Loucy (cell line): ENCODE measurements around the gene EZH1.

Experiments used
- H2AFZ ChIP-seq: fragments of 200-600 bp; sonication (generic); 2 replicates; pipeline ENCODE4 v1.6.0; 2016; ENCODE audit warnings: antibody characterized with exemption, mild to moderate bottlenecking, low read length, moderate library complexity
- H3F3A ChIP-seq: fragments of 200-600 bp; 2 replicates; pipeline ENCODE4 v1.6.0; 2016; ENCODE audit warnings: antibody characterized with exemption, low read depth, mild to moderate bottlenecking
- H3K27me3 ChIP-seq: fragments of 200-600 bp; sonication (generic); 2 replicates; pipeline ENCODE4 v1.6.1; 2014; ENCODE audit warnings: low read length, mild to moderate bottlenecking; ENCODE audit not compliant: insufficient read depth, poor library complexity, severe bottlenecking
- H3K36me3 ChIP-seq: fragments of 200-600 bp; sonication (generic); 2 replicates; pipeline ENCODE4 v1.6.1; 2016; ENCODE audit warnings: low read length; ENCODE audit not compliant: insufficient read depth
- H3K4me1 ChIP-seq: fragments of 200-600 bp; sonication (generic); 2 replicates; pipeline ENCODE4 v1.5.1; 2014; ENCODE audit warnings: low read length, mild to moderate bottlenecking; ENCODE audit not compliant: insufficient read depth, poor library complexity, severe bottlenecking
- H3K4me2 ChIP-seq: fragments of 200-600 bp; sonication (generic); 2 replicates; pipeline ENCODE4 v1.6.0; 2014; ENCODE audit warnings: antibody characterized with exemption, low read length, low read depth, mild to moderate bottlenecking; ENCODE audit not compliant: poor library complexity, severe bottlenecking
- H3K4me3 ChIP-seq: fragments of 200-600 bp; sonication (generic); 2 replicates; pipeline ENCODE4 v1.5.1; 2014; ENCODE audit warnings: low read length, mild to moderate bottlenecking, mixed read lengths; ENCODE audit not compliant: poor library complexity, severe bottlenecking
- H3K79me2 ChIP-seq: fragments of 200-600 bp; sonication (generic); 2 replicates; pipeline ENCODE4 v1.6.1; 2014; ENCODE audit warnings: low read length; ENCODE audit not compliant: insufficient read depth
- H3K9ac ChIP-seq: fragments of 200-600 bp; sonication (generic); 2 replicates; pipeline ENCODE4 v1.6.0; 2014; ENCODE audit warnings: mild to moderate bottlenecking, low read depth, low read length, moderate library complexity; ENCODE audit not compliant: poor library complexity, severe bottlenecking
- H3K9me2 ChIP-seq: fragments of 200-600 bp; sonication (generic); replicated peaks from 2 replicates; pipeline ENCODE4 v1.6.1; 2016; ENCODE audit warnings: low read depth, low read length, mixed read lengths
- H3K9me3 ChIP-seq: fragments of 200-600 bp; sonication (generic); 2 replicates; pipeline ENCODE4 v1.6.1; 2014; ENCODE audit warnings: mild to moderate bottlenecking, antibody characterized with exemption, low read length, low read depth; ENCODE audit not compliant: insufficient read depth
- H4K20me1 ChIP-seq: fragments of 200-600 bp; sonication (generic); 2 replicates; pipeline ENCODE4 v1.6.0; 2014; ENCODE audit warnings: antibody characterized with exemption, low read length, mild to moderate bottlenecking; ENCODE audit not compliant: insufficient read depth, poor library complexity, severe bottlenecking
- EZH2phosphoT487 ChIP-seq: fragments of 200-600 bp; IDR thresholded peaks from 2 replicates; pipeline ENCODE4 v1.6.1; 2018; ENCODE audit warnings: antibody characterized with exemption, mild to moderate bottlenecking, moderate library complexity, borderline replicate concordance
- TF ChIP-seq, protein P1 (sequence below): fragments of 200-600 bp; sonication (generic); conservative IDR thresholded peaks from 2 replicates; pipeline ENCODE4 v1.5.1; 2014; ENCODE audit warnings: mild to moderate bottlenecking, antibody characterized with exemption, low read length

EZH1 gene

DNA sequence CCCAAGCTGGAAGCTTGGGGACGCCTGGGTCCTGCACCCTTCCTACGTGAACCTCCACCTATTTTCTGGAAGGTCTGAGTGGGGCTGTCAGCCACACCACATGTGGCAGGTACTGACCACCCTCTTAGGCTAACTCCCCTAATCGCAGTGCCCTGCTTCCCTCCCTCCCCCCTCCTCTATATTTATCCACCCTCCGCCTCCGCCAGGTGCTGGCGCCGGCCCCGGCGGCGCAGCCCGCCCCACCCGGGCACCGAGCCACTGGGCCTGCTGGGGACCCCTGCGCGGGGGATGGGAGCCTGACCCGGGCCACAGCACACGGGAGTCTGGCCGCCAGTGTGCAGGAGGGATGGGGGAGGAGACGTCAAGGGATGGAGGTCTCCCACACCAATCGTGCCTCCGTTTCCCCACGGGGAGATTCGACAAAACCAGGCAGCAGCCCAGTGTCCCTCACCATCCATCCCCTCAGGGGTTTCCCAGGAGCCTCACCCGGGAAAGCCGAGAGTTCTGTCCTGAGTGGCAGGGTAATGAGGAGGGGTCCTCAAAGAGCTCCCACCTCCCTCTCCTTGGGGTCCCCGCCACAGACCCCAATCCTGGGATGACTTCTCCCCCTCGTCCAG lies 69.4 kb downstream of the EZH1 start:
- no peaks in the 10 kb centered on the region for H3K36me3 ChIP-seq
- no peaks in the 10 kb centered on the region for H3K9me3 ChIP-seq
- no peaks in the 10 kb centered on the region for H3K27me3 ChIP-seq
- peaks cover 31% of the 10 kb centered on the region for H3K4me1 ChIP-seq
- H3K4me2 ChIP-seq, result peak overlapping the region; percentile 79
- H3F3A ChIP-seq, result peaks cover 5% of the 10 kb centered on the region; the same call in 1 of the 2 replicates
- no peak overlapping the region for H2AFZ ChIP-seq
- peaks cover 10% of the 10 kb centered on the region for H4K20me1 ChIP-seq
- peaks cover 4% of the 10 kb centered on the region; the same call in 1 of the 2 replicates for H3K79me2 ChIP-seq
- no peaks in the 10 kb centered on the region for H3K9me2 ChIP-seq
- peak overlapping the region; percentile 84 for H3K4me3 ChIP-seq
- TF ChIP-seq, protein P1, sequence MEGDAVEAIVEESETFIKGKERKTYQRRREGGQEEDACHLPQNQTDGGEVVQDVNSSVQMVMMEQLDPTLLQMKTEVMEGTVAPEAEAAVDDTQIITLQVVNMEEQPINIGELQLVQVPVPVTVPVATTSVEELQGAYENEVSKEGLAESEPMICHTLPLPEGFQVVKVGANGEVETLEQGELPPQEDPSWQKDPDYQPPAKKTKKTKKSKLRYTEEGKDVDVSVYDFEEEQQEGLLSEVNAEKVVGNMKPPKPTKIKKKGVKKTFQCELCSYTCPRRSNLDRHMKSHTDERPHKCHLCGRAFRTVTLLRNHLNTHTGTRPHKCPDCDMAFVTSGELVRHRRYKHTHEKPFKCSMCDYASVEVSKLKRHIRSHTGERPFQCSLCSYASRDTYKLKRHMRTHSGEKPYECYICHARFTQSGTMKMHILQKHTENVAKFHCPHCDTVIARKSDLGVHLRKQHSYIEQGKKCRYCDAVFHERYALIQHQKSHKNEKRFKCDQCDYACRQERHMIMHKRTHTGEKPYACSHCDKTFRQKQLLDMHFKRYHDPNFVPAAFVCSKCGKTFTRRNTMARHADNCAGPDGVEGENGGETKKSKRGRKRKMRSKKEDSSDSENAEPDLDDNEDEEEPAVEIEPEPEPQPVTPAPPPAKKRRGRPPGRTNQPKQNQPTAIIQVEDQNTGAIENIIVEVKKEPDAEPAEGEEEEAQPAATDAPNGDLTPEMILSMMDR, result no peak
- TF ChIP-seq EZH2phosphoT487, result no peak
- peak overlapping the region; percentile 72 for H3K9ac ChIP-seq

DNA sequence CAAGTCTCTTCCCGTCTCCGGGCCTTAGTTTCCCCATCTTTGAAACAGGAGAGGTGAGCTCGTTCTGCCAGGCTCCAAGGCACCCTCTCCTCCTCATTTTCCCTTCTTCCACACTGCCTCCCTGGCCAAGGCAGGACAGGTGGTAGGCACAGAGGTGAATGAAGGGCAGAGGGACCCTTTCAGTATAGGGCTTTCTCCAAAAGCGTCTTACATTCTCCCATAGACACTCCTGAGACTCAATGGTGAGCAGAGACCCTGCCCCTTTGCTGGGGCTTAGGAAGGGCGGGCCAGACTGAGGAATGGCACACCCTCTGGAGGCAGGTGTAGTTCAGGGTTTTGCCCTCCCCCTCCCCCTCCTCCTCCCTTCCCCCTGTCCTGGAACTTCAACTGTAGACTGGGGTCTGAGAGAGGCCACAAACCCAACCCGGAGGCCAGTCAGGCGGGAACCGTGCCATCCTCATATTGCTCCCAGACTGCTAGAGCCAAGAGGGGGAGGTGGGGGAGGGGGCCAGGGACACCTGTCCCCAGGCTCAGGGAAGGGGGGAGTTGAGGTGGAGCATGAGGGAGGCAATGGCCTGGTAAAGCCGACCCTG lies 70.0 kb downstream of the EZH1 start:
- no peaks in the 10 kb centered on the region for H3K79me2 ChIP-seq
- no peaks in the 10 kb centered on the region for H3K27me3 ChIP-seq
- H2AFZ ChIP-seq, result no peak overlapping the region
- no peak overlapping the region for H3K9ac ChIP-seq
- peaks cover 5% of the 10 kb centered on the region; the same call in 1 of the 2 replicates for H3F3A ChIP-seq
- no peak overlapping the region for H3K4me3 ChIP-seq
- no peaks in the 10 kb centered on the region for H3K9me2 ChIP-seq
- peaks cover 10% of the 10 kb centered on the region for H4K20me1 ChIP-seq
- no peaks in the 10 kb centered on the region for H3K9me3 ChIP-seq
- no peaks in the 10 kb centered on the region for H3K36me3 ChIP-seq
- TF ChIP-seq EZH2phosphoT487, result no peak
- TF ChIP-seq, protein P1, result no peak
- peaks cover 25% of the 10 kb centered on the region for H3K4me1 ChIP-seq
- H3K4me2 ChIP-seq, result peak overlapping the region; percentile 79

DNA sequence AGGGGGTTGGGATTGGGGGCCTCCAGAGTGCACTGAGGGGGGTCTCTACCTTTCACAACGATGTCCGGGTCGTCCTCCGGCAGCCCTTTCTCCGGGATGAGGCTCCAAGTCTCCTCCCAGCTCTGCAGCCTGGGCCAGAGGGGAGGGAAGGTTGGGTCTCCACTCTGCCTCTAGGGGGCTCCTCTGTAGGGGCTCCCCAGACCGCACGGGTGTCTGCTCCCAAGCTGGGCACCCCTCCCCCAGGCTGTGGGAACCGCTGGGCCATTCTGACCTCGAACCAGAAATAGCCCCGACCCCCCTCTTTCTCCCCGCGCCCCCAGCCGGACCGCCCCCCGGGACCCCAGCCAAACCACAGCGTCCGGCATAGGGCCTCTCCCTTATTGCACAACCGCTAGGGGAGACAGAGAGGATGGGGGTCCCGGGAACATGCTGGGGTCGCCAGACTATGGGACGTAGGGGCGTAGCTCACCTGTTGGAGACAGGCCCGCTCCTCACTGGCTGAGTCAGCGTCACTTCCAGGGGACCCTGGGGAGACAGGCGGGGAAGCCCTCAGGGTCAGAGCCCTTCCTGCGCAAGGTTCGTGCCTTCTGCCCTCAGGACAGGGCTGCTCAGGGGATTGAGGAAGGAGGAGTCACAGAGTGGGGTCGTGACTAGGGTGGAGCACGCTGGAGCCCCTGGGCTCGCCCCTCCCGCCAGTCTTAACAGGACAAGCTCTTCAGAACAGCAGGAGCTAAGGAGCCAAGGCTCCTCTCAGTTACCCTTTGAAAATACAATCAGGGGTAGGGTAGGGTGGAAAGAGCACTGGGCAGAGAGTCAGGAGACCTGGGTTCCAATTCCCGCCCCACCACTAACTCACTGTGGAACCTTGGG lies 70.7 kb downstream of the EZH1 start:
- H3F3A ChIP-seq, result peaks cover 5% of the 10 kb centered on the region; the same call in 1 of the 2 replicates
- H3K9me3 ChIP-seq, result no peaks in the 10 kb centered on the region
- H3K4me2 ChIP-seq, result peak overlapping the region; percentile 79
- no peaks in the 10 kb centered on the region for H3K79me2 ChIP-seq
- no peaks in the 10 kb centered on the region for H3K36me3 ChIP-seq
- H2AFZ ChIP-seq, result no peak overlapping the region
- TF ChIP-seq, protein P1, result peak; percentile 64
- TF ChIP-seq EZH2phosphoT487, result no peak
- H3K27me3 ChIP-seq, result no peaks in the 10 kb centered on the region
- peaks cover 10% of the 10 kb centered on the region for H4K20me1 ChIP-seq
- no peak overlapping the region for H3K4me3 ChIP-seq
- H3K9me2 ChIP-seq, result no peaks in the 10 kb centered on the region
- H3K9ac ChIP-seq, result no peak overlapping the region
- peaks cover 25% of the 10 kb centered on the region for H3K4me1 ChIP-seq
